Thymus (tissue), 11 donors: ENCODE results near the gene SAYSD1. TPM values are rescaled to one million over a fixed set of nuclear protein-coding genes. Genes with fewer than 3 reads are reported as not detected.

Experiments used
- DNase-seq, 9 donors: peaks; one replicate each; pipeline ENCODE4 v3.0.0-alpha.2; 2013; ENCODE audit warnings: low spot score in 9 of 9, low read depth in 6 of 9, missing footprints in 1 of 9
- H3K27ac ChIP-seq, 2 donors: one replicate each; pipeline ENCODE4 v1.5.1; 2013; ENCODE audit warnings: control low read depth in 1 of 2, low read depth in 1 of 2, low read length in 1 of 2, mild to moderate bottlenecking in 1 of 2, moderate library complexity in 1 of 2
- H3K27me3 ChIP-seq, 2 donors: one replicate each; pipeline ENCODE4 v1.5.1; 2013; ENCODE audit warnings: low read length in 1 of 2; ENCODE audit not compliant: control insufficient read depth in 2 of 2, insufficient read depth in 1 of 2
- H3K36me3 ChIP-seq, 2 donors: one replicate each; pipeline ENCODE4 v1.5.1; 2013; ENCODE audit warnings: low read length in 1 of 2, mild to moderate bottlenecking in 1 of 2, moderate library complexity in 1 of 2; ENCODE audit not compliant: control insufficient read depth in 2 of 2, insufficient read depth in 2 of 2
- H3K4me1 ChIP-seq, 2 donors: one replicate each; pipeline ENCODE4 v1.5.1; 2013; ENCODE audit warnings: low read length in 2 of 2; ENCODE audit not compliant: control insufficient read depth in 2 of 2, insufficient read depth in 2 of 2
- H3K4me3 ChIP-seq, 2 donors: one replicate each; pipeline ENCODE4 v1.5.1; 2013; ENCODE audit warnings: low read length in 2 of 2, control low read depth in 1 of 2, mild to moderate bottlenecking in 1 of 2
- H3K9me3 ChIP-seq, 2 donors: one replicate each; pipeline ENCODE4 v1.5.1; 2013; ENCODE audit warnings: low read length in 1 of 2, mild to moderate bottlenecking in 1 of 2; ENCODE audit not compliant: control insufficient read depth in 2 of 2, insufficient read depth in 1 of 2
- WGBS: extraction: QIAGEN DNeasy Blood & Tissue Kit; methylation state at CpG from one replicate; pipeline ENCODE4 v1.1.7; 2013; 5-methylcytosine and 5-hydroxymethylcytosine counted together
- polyA plus RNA-seq: library from polyadenylated mRNA; stranded (reverse); fragments of 200-250 nt; gene quantifications from one replicate; pipeline ENCODE4 v1.2.3, GENCODE V29; 2013
- total RNA-seq: library from RNA; stranded (reverse); fragments of 120-200 nt; gene quantifications from one replicate; pipeline ENCODE4 v1.2.4, GENCODE V29; 2013
- donor health status: healthy.

Gene SAYSD1
- total and polyA plus RNA-seq, 2 donors = 18.8 to 51.7 TPM

GRCh38 chr6:39124114-39124513 lies 9.1 kb upstream of the SAYSD1 start:
- no peaks in the 10 kb centered on the region for H3K27me3 ChIP-seq
- no peak overlapping the region for H3K4me3 ChIP-seq
- H3K36me3 ChIP-seq = no peaks in the 10 kb centered on the region
- H3K9me3 ChIP-seq = no peaks in the 10 kb centered on the region
- no peaks in the 10 kb centered on the region for H3K4me1 ChIP-seq
- H3K27ac ChIP-seq = no peak overlapping the region
- no peak for DNase-seq

GRCh38 chr6:39118921-39119320 lies 3.9 kb upstream of the SAYSD1 start:
- no peaks in the 10 kb centered on the region for H3K27me3 ChIP-seq
- 96% methylated on average over 4 of the region's 4 CpGs for WGBS
- no peak overlapping the region for H3K4me3 ChIP-seq
- H3K27ac ChIP-seq = no peak overlapping the region
- DNase-seq = no peak
- H3K36me3 ChIP-seq = no peaks in the 10 kb centered on the region
- peaks cover 2 to 8% of the 10 kb centered on the region in 2 donors for H3K4me1 ChIP-seq
- H3K9me3 ChIP-seq = no peaks in the 10 kb centered on the region

- DNase-seq = peak in 4 of 9 donors; percentile 15 to 44 (median 38)
Measured at GRCh38 chr6:39114388-39114703, 640 bp downstream of the SAYSD1 start.

GRCh38 chr6:39113788-39114187 lies 1.2 kb downstream of the SAYSD1 start:
- 94% methylated on average over 1 of the region's 1 CpG for WGBS
- peaks cover 2 to 8% of the 10 kb centered on the region in 2 donors for H3K4me1 ChIP-seq

More at GRCh38 chr6:39114388-39114703, 640 bp downstream of the SAYSD1 start:
- under 1% methylated on average over 11 of the region's 11 CpGs for WGBS
- H3K4me1 ChIP-seq = peaks cover 2 to 8% of the 10 kb centered on the region in 2 donors
- H3K27me3 ChIP-seq = no peaks in the 10 kb centered on the region
- peak overlapping the region; percentile 72 to 85 for H3K4me3 ChIP-seq
- H3K9me3 ChIP-seq = no peaks in the 10 kb centered on the region
- peaks cover 9 to 13% of the 10 kb centered on the region in 2 donors for H3K36me3 ChIP-seq
- peak overlapping the region; percentile 93 to 97 for H3K27ac ChIP-seq

GRCh38 chr6:39111280-39111679 lies 3.7 kb downstream of the SAYSD1 start:
- Histone ChIP-seq H3K36me3 (peaks cover 15 to 25% of the 10 kb centered on the region in 2 donors), H3K9me3 (no peaks in the 10 kb centered on the region), H3K27ac (peak overlapping the region in 1 of 2 donors; percentile 6), H3K4me3 (no peak overlapping the region), H3K4me1 (peaks cover 2 to 8% of the 10 kb centered on the region in 2 donors), H3K27me3 (no peaks in the 10 kb centered on the region)
- WGBS = 54% methylated on average over 5 of the region's 5 CpGs
- peak in 1 of 9 donors; percentile 35 for DNase-seq

More at GRCh38 chr6:39113788-39114187, 1.2 kb downstream of the SAYSD1 start:
- no peaks in the 10 kb centered on the region for H3K9me3 ChIP-seq
- no peak overlapping the region for H3K27ac ChIP-seq
- H3K4me3 ChIP-seq = peak overlapping the region; percentile 72 to 85
- no peak for DNase-seq
- peaks cover 14 to 19% of the 10 kb centered on the region in 2 donors for H3K36me3 ChIP-seq
- no peaks in the 10 kb centered on the region for H3K27me3 ChIP-seq

GRCh38 chr6:39108041-39108839 lies 6.7 kb downstream of the SAYSD1 start:
- 97% methylated on average over 7 of the region's 7 CpGs for WGBS
- H3K36me3 ChIP-seq = peaks cover 31 to 40% of the 10 kb centered on the region in 2 donors

GRCh38 chr6:39107641-39108040 lies 7.3 kb downstream of the SAYSD1 start:
- H3K9me3 ChIP-seq = no peaks in the 10 kb centered on the region
- peaks cover 4% of the 10 kb centered on the region in 2 donors for H3K4me1 ChIP-seq
- no peak overlapping the region for H3K4me3 ChIP-seq
- DNase-seq = no peak
- WGBS = 50% methylated on average over 2 of the region's 2 CpGs
- H3K27ac ChIP-seq = no peak overlapping the region
- H3K27me3 ChIP-seq = no peaks in the 10 kb centered on the region
- peaks cover 33 to 40% of the 10 kb centered on the region in 2 donors for H3K36me3 ChIP-seq

More at GRCh38 chr6:39108041-39108839, 6.7 kb downstream of the SAYSD1 start:
- Histone ChIP-seq H3K27ac (no peak overlapping the region), H3K9me3 (no peaks in the 10 kb centered on the region), H3K27me3 (no peaks in the 10 kb centered on the region), H3K4me1 (peaks cover 4% of the 10 kb centered on the region in 2 donors), H3K4me3 (no peak overlapping the region)
- DNase-seq = no peak

GRCh38 chr6:39107034-39107433 lies 8.0 kb downstream of the SAYSD1 start:
- Histone ChIP-seq H3K4me3 (no peak overlapping the region), H3K27me3 (no peaks in the 10 kb centered on the region), H3K36me3 (peaks cover 33 to 40% of the 10 kb centered on the region in 2 donors), H3K4me1 (peaks cover 4% of the 10 kb centered on the region in 2 donors), H3K9me3 (no peaks in the 10 kb centered on the region), H3K27ac (no peak overlapping the region)
- no peak for DNase-seq
- WGBS = 94% methylated on average over 4 of the region's 4 CpGs

- peaks cover 4 to 9% of the 10 kb centered on the region in 2 donors for H3K4me1 ChIP-seq
- H3K27ac ChIP-seq = no peak overlapping the region
- peaks cover 26 to 29% of the 10 kb centered on the region in 2 donors for H3K36me3 ChIP-seq
- H3K9me3 ChIP-seq = no peaks in the 10 kb centered on the region
- WGBS = 95% methylated on average over 4 of the region's 4 CpGs
- no peaks in the 10 kb centered on the region for H3K27me3 ChIP-seq
- no peak overlapping the region for H3K4me3 ChIP-seq
- no peak for DNase-seq
Measured at GRCh38 chr6:39104528-39104927, 10.5 kb downstream of the SAYSD1 start.
